ENCODE results near the gene SGK1.
"Not testable (repeated sequence)": the region's sequence is repeated elsewhere in the genome, so short reads cannot be mapped to it uniquely, and the experiment has no call there.

The SGK1 gene

DNA sequence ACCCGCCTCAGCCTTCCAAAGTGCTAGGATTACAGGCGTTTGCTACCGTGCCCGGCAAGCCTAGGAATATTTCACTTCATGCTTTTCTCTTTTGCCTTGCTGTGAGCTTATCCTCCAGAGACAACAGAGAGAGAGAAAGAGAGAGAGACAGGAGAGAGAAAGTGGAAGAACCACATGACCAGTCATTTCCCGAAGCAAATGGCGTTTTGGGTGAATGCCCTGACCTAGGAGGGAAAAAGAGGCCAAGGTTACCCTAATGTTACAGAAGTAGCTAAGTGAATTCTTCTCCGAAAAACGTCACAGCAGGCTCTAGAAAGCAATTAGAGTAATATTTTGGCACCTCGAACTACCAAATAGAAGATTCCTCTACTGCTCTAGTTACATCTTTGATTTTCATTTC lies 9.1 kb downstream of the SGK1 start:
- no peaks in the 10 kb centered on the region for H3K36me3 ChIP-seq (ENCODE audit: control insufficient read depth in 1 of 2, insufficient read depth in 2 of 2, low read length in 2 of 2)
- H3K4me1 ChIP-seq (ENCODE audit: control insufficient read depth in 1 of 2, insufficient read depth in 2 of 2, low read length in 2 of 2): peaks cover 3 to 7% of the 10 kb centered on the region in 2 donors
- no peak overlapping the region for H3K27ac ChIP-seq (ENCODE audit: low read depth, low read length)
- H3K4me3 ChIP-seq (ENCODE audit: low read depth in 1 of 2, low read length in 2 of 2): no peak overlapping the region
- H3K9ac ChIP-seq (ENCODE audit: low read depth in 1 of 2, low read length in 2 of 2): no peak overlapping the region
- no peaks in the 10 kb centered on the region for H3K9me3 ChIP-seq (ENCODE audit: control insufficient read depth in 1 of 2, low read length in 2 of 2)
- H3K27me3 ChIP-seq (ENCODE audit: control insufficient read depth in 1 of 2, insufficient read depth in 2 of 2, low read length in 2 of 2): no peaks in the 10 kb centered on the region

DNA sequence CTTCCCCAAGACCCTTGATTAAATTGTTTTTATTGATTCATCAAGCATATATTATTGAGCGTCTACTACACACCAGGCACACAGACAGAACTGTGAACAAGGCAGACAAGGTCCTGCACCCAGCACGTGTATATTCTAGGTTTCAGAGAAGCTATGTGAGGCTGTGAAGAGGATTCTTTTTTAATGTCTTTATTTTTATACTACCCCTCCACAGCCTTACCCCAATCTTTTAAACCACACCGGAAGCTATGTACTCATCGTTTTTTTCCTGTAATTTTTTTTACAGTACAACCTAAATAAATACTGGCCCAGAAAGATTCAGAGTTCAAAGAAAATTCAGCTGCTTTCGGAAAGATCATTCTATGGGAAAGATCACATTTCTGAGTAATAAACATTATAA lies 10.0 kb downstream of the SGK1 start:
- no peak overlapping the region for H3K9ac ChIP-seq (ENCODE audit: low read depth in 1 of 2, low read length in 2 of 2)
- no peak overlapping the region for H3K27ac ChIP-seq (ENCODE audit: low read depth, low read length)
- H3K27me3 ChIP-seq (ENCODE audit: control insufficient read depth in 1 of 2, insufficient read depth in 2 of 2, low read length in 2 of 2): no peaks in the 10 kb centered on the region
- no peak overlapping the region for H3K4me3 ChIP-seq (ENCODE audit: low read depth in 1 of 2, low read length in 2 of 2)
- H3K9me3 ChIP-seq (ENCODE audit: control insufficient read depth in 1 of 2, low read length in 2 of 2): no peaks in the 10 kb centered on the region
- peaks cover 3 to 7% of the 10 kb centered on the region in 2 donors for H3K4me1 ChIP-seq (ENCODE audit: control insufficient read depth in 1 of 2, insufficient read depth in 2 of 2, low read length in 2 of 2)
- H3K36me3 ChIP-seq (ENCODE audit: control insufficient read depth in 1 of 2, insufficient read depth in 2 of 2, low read length in 2 of 2): no peaks in the 10 kb centered on the region

DNA sequence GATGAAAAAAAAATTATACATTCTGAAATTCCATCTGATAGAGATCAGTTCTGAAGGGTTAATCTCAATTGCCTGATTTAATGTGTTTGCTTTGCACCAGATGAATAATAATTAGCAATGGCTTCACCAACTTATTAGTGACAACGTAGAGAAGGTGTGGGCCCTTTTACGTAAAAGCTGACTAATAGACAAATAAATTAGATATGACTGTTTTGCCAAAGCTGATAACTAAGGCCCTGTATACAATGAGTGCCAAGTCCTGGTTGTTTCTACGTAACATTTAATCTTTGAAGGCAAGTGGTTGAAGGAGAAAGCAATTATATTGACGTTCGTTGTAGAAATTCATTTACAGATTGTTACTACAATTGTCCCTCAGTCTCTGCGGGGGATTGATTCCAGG lies 10.8 kb downstream of the SGK1 start:
- Histone ChIP-seq H3K27me3 (ENCODE audit: control insufficient read depth in 1 of 2, insufficient read depth in 2 of 2, low read length in 2 of 2) (no peaks in the 10 kb centered on the region), H3K9me3 (ENCODE audit: control insufficient read depth in 1 of 2, low read length in 2 of 2) (no peaks in the 10 kb centered on the region), H3K4me1 (ENCODE audit: control insufficient read depth in 1 of 2, insufficient read depth in 2 of 2, low read length in 2 of 2) (peaks cover 3 to 7% of the 10 kb centered on the region in 2 donors), H3K36me3 (ENCODE audit: control insufficient read depth in 1 of 2, insufficient read depth in 2 of 2, low read length in 2 of 2) (no peaks in the 10 kb centered on the region), H3K9ac (ENCODE audit: low read depth in 1 of 2, low read length in 2 of 2) (no peak overlapping the region), H3K27ac (ENCODE audit: low read depth, low read length) (no peak overlapping the region), H3K4me3 (ENCODE audit: low read depth in 1 of 2, low read length in 2 of 2) (no peak overlapping the region)

DNA sequence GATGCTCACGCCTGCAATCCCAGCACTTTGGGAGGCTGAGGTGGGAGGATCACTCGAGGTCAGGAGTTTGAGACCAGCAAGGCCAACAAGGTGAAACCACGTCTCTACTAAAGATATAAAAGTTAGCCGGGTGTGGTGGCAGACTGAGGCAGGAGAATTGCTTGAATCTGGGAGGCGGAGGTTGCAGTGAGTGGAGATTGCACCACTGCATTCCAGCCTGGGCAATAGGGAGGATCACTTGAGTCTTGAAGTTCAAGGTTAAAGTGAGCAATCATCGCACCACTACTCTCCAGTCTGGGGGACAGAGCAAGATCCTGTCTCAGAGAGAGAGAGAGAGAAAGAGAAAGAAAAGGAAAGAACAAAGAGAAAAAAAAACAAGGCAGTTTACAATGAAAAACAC lies 13.5 kb downstream of the SGK1 start:
- H3K27me3 ChIP-seq (ENCODE audit: control insufficient read depth in 1 of 2, insufficient read depth in 2 of 2, low read length in 2 of 2); H3K4me1 ChIP-seq (ENCODE audit: control insufficient read depth in 1 of 2, insufficient read depth in 2 of 2, low read length in 2 of 2); H3K27ac ChIP-seq (ENCODE audit: low read depth, low read length); H3K36me3 ChIP-seq (ENCODE audit: control insufficient read depth in 1 of 2, insufficient read depth in 2 of 2, low read length in 2 of 2); H3K9me3 ChIP-seq (ENCODE audit: control insufficient read depth in 1 of 2, low read length in 2 of 2); H3K9ac ChIP-seq (ENCODE audit: low read depth in 1 of 2, low read length in 2 of 2); H3K4me3 ChIP-seq (ENCODE audit: low read depth in 1 of 2, low read length in 2 of 2): not testable (repeated sequence)

- Histone ChIP-seq H3K27me3 (ENCODE audit: control insufficient read depth in 1 of 2, insufficient read depth in 2 of 2, low read length in 2 of 2) (no peaks in the 10 kb centered on the region), H3K9me3 (ENCODE audit: control insufficient read depth in 1 of 2, low read length in 2 of 2) (no peaks in the 10 kb centered on the region), H3K27ac (ENCODE audit: low read depth, low read length) (no peak overlapping the region), H3K36me3 (ENCODE audit: control insufficient read depth in 1 of 2, insufficient read depth in 2 of 2, low read length in 2 of 2) (no peaks in the 10 kb centered on the region), H3K4me1 (ENCODE audit: control insufficient read depth in 1 of 2, insufficient read depth in 2 of 2, low read length in 2 of 2) (peaks cover 7% of the 10 kb centered on the region in 2 donors), H3K9ac (ENCODE audit: low read depth in 1 of 2, low read length in 2 of 2) (no peak overlapping the region), H3K4me3 (ENCODE audit: low read depth in 1 of 2, low read length in 2 of 2) (no peak overlapping the region)
Measured at GRCh38 chr6:134303891-134304290, 14.0 kb downstream of the SGK1 start.

- Histone ChIP-seq H3K36me3 (ENCODE audit: control insufficient read depth in 1 of 2, insufficient read depth in 2 of 2, low read length in 2 of 2) (no peaks in the 10 kb centered on the region), H3K4me1 (ENCODE audit: control insufficient read depth in 1 of 2, insufficient read depth in 2 of 2, low read length in 2 of 2) (peaks cover 4 to 6% of the 10 kb centered on the region in 2 donors), H3K27me3 (ENCODE audit: control insufficient read depth in 1 of 2, insufficient read depth in 2 of 2, low read length in 2 of 2) (no peaks in the 10 kb centered on the region), H3K9me3 (ENCODE audit: control insufficient read depth in 1 of 2, low read length in 2 of 2) (no peaks in the 10 kb centered on the region), H3K27ac (ENCODE audit: low read depth, low read length) (no peak overlapping the region), H3K9ac (ENCODE audit: low read depth in 1 of 2, low read length in 2 of 2) (no peak overlapping the region), H3K4me3 (ENCODE audit: low read depth in 1 of 2, low read length in 2 of 2) (no peak overlapping the region)
Measured at GRCh38 chr6:134299236-134299635, 18.7 kb downstream of the SGK1 start.

DNA sequence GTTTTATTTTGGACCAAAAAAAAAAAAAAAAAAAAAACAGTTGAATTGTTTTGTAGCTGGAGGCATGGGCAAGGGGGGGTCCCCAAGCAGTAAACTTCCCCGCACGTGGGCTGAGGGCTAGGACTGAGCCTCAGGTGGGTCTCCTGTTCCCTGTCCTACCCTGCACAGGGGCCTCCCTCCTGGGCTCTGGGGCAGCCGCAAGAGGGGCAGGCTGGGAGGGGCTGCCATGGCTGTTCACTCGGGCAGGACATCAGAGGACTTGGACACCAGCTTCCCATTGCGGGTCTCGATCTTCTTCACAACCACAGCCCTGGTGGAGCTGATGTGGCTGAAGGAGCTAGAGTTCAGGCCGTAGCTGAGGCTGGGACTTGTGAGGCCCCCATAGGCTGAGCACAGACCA lies 21.1 kb downstream of the SGK1 start:
- Histone ChIP-seq H3K36me3 (ENCODE audit: control insufficient read depth in 1 of 2, insufficient read depth in 2 of 2, low read length in 2 of 2) (no peaks in the 10 kb centered on the region), H3K4me3 (ENCODE audit: low read depth in 1 of 2, low read length in 2 of 2) (no peak overlapping the region), H3K4me1 (ENCODE audit: control insufficient read depth in 1 of 2, insufficient read depth in 2 of 2, low read length in 2 of 2) (peaks cover 4 to 6% of the 10 kb centered on the region in 2 donors), H3K9ac (ENCODE audit: low read depth in 1 of 2, low read length in 2 of 2) (no peak overlapping the region), H3K27me3 (ENCODE audit: control insufficient read depth in 1 of 2, insufficient read depth in 2 of 2, low read length in 2 of 2) (no peaks in the 10 kb centered on the region), H3K9me3 (ENCODE audit: control insufficient read depth in 1 of 2, low read length in 2 of 2) (no peaks in the 10 kb centered on the region), H3K27ac (ENCODE audit: low read depth, low read length) (no peak overlapping the region)

DNA sequence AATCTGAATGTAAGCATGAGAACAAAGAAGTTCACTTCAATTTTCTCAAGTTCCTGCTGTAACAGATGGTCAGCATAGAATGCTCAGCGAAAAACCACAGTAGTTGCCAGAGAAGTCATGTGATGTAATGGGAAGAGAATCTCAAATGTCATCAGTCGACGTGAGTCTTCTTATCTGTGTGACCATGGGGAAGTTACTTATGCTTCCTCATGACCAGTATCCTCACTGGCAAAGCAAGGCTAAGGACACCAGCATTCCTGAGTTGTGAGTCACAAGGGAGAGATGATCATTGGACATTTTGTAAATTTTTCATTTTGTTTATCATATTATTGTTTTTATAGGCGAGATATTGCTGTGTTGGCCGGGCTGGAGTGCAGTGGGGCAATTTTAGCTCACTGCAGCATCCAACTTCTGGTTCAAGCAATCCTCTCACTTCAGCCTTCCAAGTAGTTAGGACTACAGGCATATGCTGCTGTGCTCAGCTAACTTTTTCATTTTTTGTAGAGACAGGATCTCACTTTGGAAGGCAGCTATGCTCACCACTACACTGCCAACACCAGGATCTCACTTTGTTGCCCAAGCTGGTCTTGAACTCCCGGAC lies 21.9 kb downstream of the SGK1 start:
- H3K27ac ChIP-seq (ENCODE audit: low read depth, low read length): no peak overlapping the region
- no peaks in the 10 kb centered on the region for H3K9me3 ChIP-seq (ENCODE audit: control insufficient read depth in 1 of 2, low read length in 2 of 2)
- no peaks in the 10 kb centered on the region for H3K36me3 ChIP-seq (ENCODE audit: control insufficient read depth in 1 of 2, insufficient read depth in 2 of 2, low read length in 2 of 2)
- H3K4me3 ChIP-seq (ENCODE audit: low read depth in 1 of 2, low read length in 2 of 2): no peak overlapping the region
- H3K27me3 ChIP-seq (ENCODE audit: control insufficient read depth in 1 of 2, insufficient read depth in 2 of 2, low read length in 2 of 2): no peaks in the 10 kb centered on the region
- no peak overlapping the region for H3K9ac ChIP-seq (ENCODE audit: low read depth in 1 of 2, low read length in 2 of 2)
- H3K4me1 ChIP-seq (ENCODE audit: control insufficient read depth in 1 of 2, insufficient read depth in 2 of 2, low read length in 2 of 2): peaks cover 4 to 6% of the 10 kb centered on the region in 2 donors

GRCh38 chr6:134293659-134294161 lies 24.2 kb downstream of the SGK1 start:
- no peak overlapping the region for H3K27ac ChIP-seq (ENCODE audit: low read depth, low read length)
- H3K9ac ChIP-seq (ENCODE audit: low read depth in 1 of 2, low read length in 2 of 2): no peak overlapping the region
- no peaks in the 10 kb centered on the region for H3K27me3 ChIP-seq (ENCODE audit: control insufficient read depth in 1 of 2, insufficient read depth in 2 of 2, low read length in 2 of 2)
- no peak overlapping the region for H3K4me3 ChIP-seq (ENCODE audit: low read depth in 1 of 2, low read length in 2 of 2)
- H3K4me1 ChIP-seq (ENCODE audit: control insufficient read depth in 1 of 2, insufficient read depth in 2 of 2, low read length in 2 of 2): peaks cover 0 to 6% of the 10 kb centered on the region in 2 donors
- H3K9me3 ChIP-seq (ENCODE audit: control insufficient read depth in 1 of 2, low read length in 2 of 2): no peaks in the 10 kb centered on the region
- H3K36me3 ChIP-seq (ENCODE audit: control insufficient read depth in 1 of 2, insufficient read depth in 2 of 2, low read length in 2 of 2): no peaks in the 10 kb centered on the region

- Histone ChIP-seq H3K4me3 (ENCODE audit: low read depth in 1 of 2, low read length in 2 of 2) (no peak overlapping the region), H3K36me3 (ENCODE audit: control insufficient read depth in 1 of 2, insufficient read depth in 2 of 2, low read length in 2 of 2) (no peaks in the 10 kb centered on the region), H3K4me1 (ENCODE audit: control insufficient read depth in 1 of 2, insufficient read depth in 2 of 2, low read length in 2 of 2) (peaks cover 0 to 6% of the 10 kb centered on the region in 2 donors), H3K9me3 (ENCODE audit: control insufficient read depth in 1 of 2, low read length in 2 of 2) (no peaks in the 10 kb centered on the region), H3K9ac (ENCODE audit: low read depth in 1 of 2, low read length in 2 of 2) (no peak overlapping the region), H3K27me3 (ENCODE audit: control insufficient read depth in 1 of 2, insufficient read depth in 2 of 2, low read length in 2 of 2) (no peaks in the 10 kb centered on the region), H3K27ac (ENCODE audit: low read depth, low read length) (no peak overlapping the region)
Measured at GRCh38 chr6:134291156-134291555, 26.8 kb downstream of the SGK1 start.

DNA sequence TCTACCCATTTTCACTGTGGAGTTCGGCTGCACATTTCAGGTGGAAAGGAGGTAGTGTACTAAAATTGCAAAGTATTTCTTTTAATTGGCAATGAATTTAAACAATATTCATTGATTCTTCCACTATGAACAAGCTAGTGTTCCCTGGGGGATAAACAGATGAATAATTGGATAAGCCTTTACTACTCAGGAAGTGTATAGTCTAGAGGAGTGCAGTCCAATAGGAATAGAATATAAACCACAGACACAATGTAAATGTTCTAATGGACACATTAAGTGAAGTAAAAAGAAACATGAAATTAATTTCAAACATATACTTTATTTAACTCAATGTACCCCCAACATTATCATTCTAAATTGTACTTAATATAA lies 28.7 kb downstream of the SGK1 start:
- no peaks in the 10 kb centered on the region for H3K36me3 ChIP-seq (ENCODE audit: control insufficient read depth in 1 of 2, insufficient read depth in 2 of 2, low read length in 2 of 2)
- no peak overlapping the region for H3K4me3 ChIP-seq (ENCODE audit: low read depth in 1 of 2, low read length in 2 of 2)
- H3K9ac ChIP-seq (ENCODE audit: low read depth in 1 of 2, low read length in 2 of 2): no peak overlapping the region
- no peaks in the 10 kb centered on the region for H3K4me1 ChIP-seq (ENCODE audit: control insufficient read depth in 1 of 2, insufficient read depth in 2 of 2, low read length in 2 of 2)
- no peaks in the 10 kb centered on the region for H3K27me3 ChIP-seq (ENCODE audit: control insufficient read depth in 1 of 2, insufficient read depth in 2 of 2, low read length in 2 of 2)
- H3K9me3 ChIP-seq (ENCODE audit: control insufficient read depth in 1 of 2, low read length in 2 of 2): no peaks in the 10 kb centered on the region
- no peak overlapping the region for H3K27ac ChIP-seq (ENCODE audit: low read depth, low read length)
